Left hindlimb (tissue), 1 donor: ENCODE measurements around the gene CENPT.
A peak's percentile ranks its signal among the peaks of the same experiment; 100 is the strongest.
"Not testable (repeated sequence)": the region's sequence is repeated elsewhere in the genome, so short reads cannot be mapped to it uniquely, and the experiment has no call there.

Experiments used
- DNase-seq: peaks from one replicate; pipeline ENCODE4 v3.0.0-alpha.2; 2018

Gene CENPT

GRCh38 chr16:67846320-67847063, 1.0 kb downstream of the CENPT start, which contains the start of gene NUTF2:
NUTF2 (plus strand) TSS chr16:67846933; CDS start chr16:67865131, 18,198 bp downstream.
- DNase-seq = peak; percentile 98

DNA sequence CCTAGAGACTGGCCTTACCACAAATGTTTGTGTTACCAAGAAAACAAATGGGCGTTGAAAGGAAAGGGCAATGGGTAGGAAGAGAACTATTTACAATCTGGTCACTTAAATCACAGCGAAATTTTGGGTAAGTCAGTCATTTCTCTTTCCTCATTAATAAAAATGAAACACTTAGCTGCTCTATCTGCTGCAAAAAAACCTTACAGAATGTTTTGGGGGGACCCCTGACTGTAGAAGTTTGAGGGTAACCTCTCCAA, 1.5 kb downstream of the CENPT start:
- no peak for DNase-seq

DNA sequence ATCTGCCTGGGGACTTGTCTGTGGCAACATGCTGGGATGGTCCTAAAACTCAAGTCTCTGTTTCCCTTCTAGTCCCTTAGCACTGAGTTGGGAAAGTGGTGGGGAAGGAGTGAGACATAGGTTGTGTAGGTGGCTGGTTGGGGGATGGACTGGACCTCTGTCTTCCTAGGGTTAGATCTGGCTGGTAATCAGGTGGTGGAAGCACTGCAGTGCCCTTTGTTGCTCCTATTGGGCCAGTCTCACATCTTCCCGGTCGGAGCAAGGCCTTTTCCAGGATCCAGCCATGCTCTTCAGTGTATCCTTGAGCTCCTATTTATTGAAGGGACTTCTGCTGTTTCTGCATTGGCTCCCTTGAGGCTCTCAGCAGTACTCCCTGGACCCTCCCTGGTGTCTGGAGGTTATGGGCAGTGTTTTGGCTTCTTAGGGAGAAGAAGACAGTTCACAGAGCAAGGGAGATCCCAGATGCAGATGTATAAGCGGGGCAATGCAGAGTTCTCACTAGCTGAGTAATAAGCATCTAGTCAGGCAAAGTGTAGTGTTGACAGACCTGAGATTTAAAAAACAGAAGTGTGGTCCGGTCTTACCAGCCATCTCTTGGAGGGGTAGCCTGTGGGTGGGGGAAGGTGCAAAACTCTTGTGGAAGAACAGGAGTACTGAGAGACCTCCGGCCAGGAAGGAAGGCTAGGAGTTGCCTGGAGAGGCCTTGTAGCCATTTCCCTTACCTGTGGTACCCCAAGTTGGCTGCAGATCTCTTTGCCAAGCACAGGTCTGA, 2.0 kb downstream of the CENPT start:
- no peak for DNase-seq

- DNase-seq = no peak
Observed at GRCh38 chr16:67844497-67844896, 3.0 kb downstream of the CENPT start.

GRCh38 chr16:67843343-67843765, 4.1 kb downstream of the CENPT start:
- no peak for DNase-seq

DNA sequence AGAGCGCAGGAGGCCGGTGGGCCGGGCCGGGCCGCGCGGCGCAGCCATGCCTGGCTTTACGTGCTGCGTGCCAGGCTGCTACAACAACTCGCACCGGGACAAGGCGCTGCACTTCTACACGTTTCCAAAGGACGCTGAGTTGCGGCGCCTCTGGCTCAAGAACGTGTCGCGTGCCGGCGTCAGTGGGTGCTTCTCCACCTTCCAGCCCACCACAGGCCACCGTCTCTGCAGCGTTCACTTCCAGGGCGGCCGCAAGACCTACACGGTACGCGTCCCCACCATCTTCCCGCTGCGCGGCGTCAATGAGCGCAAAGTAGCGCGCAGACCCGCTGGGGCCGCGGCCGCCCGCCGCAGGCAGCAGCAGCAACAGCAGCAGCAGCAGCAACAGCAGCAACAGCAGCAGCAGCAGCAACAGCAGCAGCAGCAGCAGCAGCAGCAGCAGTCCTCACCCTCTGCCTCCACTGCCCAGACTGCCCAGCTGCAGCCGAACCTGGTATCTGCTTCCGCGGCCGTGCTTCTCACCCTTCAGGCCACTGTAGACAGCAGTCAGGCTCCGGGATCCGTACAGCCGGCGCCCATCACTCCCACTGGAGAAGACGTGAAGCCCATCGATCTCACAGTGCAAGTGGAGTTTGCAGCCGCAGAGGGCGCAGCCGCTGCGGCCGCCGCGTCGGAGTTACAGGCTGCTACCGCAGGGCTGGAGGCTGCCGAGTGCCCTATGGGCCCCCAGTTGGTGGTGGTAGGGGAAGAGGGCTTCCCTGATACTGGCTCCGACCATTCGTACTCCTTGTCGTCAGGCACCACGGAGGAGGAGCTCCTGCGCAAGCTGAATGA, 4.8 kb downstream of the CENPT start:
- DNase-seq = peak; percentile 53

DNA sequence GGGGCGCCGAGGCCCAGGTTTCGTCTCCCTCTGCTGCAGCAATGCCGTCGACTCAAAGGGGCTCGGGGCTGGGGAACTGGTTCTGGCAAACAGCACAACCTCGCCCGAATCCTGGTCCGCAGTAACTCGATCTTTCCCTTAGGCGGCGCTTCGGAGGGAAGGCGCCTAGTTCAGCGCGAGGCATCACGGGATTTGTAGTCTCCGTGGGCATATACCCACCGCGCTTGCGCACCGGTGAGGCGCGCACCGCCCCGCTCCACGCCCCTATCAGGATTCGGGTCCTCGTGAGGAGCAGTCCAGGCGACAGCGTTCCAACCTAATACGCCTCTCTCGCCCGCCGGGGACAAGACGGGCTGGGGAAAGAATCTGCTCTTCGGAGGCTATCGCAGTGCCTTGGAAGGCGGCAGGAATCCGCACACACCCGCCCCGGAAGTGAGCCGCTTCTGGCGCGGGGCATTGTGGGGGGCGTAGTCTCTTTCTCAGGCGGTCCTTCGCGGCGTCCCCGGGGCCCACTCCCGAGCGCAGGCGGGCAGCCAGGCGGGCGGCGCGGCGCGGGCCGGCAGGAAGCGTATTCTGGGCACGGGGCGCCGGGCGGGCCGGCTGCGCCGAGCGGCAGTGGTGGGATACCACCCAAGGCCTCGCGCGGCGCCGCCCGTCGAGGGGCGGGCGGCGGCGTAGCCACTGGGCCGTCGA, 5.5 kb downstream of the CENPT start, which contains the start of gene THAP11:
TSS of gene THAP11 (plus strand) at position 505 of the 693 bp plus-strand sequence. CDS start 235 bp downstream, outside the sequence.
- DNase-seq = peak; percentile 95

- DNase-seq = no peak
Observed at GRCh38 chr16:67841198-67841815, 6.2 kb downstream of the CENPT start.

DNA sequence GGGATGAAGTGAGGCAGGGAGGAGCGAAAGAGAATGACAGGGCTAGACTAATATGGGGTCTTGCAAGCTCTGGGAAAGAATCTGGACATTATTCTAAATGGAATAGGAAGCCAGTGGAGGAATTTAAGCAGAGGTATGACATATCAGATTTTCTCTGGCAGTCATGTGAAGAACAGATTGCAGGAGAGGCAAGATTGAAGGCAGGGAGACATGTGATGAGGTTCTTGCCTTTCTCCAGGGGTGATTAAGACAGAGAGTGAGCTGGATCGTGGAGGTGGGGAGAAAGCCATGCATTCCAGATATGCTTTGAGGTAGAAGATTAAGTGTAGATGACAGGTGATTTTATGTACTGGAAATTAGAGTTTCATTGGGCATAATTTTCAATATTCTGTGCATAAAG, 9.7 kb downstream of the CENPT start:
- no peak for DNase-seq

GRCh38 chr16:67837190-67837589, 10.3 kb downstream of the CENPT start:
- not testable (repeated sequence) for DNase-seq

GRCh38 chr16:67834242-67834614, 13.3 kb downstream of the CENPT start:
- DNase-seq = no peak

DNA sequence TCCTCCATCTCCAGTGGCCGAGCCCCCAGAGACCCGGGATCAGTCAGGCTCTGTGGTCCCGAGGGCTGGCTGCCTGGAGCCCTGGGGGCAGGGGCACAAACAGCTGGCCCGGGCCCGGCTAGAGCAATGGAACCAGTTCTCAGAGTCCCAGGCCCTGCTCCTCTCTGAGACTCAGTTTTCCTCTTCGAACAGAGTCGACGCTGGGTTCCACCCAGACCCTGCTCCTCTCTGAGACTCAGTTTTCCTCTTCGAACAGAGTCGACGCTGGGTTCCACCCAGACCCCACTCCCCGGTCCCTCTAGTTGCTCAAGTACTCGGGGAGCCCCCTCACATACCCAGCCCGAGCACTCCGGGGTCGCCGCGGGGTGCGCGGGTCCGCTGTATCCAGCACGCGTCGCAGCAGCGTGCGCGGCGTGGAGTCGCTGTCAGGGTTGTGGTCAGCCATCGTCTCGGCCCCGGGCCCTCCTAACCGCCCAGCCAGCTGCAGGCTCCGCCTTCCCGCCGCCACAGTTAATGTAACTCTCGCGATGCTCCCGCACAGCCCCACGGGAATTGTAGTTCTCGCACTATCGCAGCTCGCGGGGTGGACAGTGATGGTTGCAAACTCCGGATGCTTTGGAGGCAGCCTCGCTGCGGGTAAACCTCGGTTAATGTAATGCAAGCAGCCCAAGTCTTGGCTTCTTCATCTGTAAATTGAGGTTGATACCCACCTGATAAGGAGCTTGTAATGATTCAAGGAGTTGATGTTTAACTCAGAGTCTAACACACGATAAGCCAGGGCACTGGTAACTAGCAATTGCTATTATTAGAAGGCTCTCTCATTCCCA, 13.9 kb downstream of the CENPT start:
- peak; percentile 95 for DNase-seq

DNA sequence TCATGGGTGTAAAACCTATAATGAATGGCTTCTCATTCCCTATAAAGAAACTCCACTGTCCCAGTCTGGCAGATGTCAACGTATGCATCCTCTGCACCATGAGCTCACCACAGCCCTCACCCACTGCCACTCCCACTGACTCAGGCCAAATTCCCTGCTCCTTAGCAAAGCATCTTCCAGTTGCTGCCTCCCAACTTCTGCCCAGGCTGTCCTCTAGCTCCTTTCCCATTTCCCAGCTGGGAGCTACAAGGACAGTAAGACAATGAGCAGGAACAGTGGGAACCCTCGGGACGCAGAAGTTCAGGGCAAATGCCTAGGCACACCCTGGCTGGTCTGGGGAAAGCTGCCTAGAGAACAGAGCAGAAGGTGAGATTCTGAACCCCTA, 14.5 kb downstream of the CENPT start:
- no peak for DNase-seq

DNA sequence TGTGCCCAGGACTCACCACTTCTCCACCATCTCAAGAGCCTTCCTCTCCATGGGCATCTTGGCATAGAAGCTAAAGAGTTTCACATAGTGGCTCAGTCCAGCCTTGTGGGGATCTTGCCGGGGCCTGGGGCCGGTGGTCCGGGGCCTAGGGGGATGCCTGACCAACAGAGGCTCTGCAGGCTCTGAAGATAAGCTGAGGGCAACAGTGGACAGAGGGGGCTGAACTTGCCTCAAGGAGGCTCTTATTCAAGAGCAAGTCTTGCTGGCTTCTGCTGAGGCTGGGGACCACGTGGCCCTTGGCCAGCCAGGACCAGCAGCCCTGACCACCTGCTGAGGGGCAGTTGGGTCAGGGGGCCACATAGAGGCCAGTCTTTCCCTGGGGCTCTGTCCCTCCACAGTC, 18.8 kb downstream of the CENPT start:
- no peak for DNase-seq

DNA sequence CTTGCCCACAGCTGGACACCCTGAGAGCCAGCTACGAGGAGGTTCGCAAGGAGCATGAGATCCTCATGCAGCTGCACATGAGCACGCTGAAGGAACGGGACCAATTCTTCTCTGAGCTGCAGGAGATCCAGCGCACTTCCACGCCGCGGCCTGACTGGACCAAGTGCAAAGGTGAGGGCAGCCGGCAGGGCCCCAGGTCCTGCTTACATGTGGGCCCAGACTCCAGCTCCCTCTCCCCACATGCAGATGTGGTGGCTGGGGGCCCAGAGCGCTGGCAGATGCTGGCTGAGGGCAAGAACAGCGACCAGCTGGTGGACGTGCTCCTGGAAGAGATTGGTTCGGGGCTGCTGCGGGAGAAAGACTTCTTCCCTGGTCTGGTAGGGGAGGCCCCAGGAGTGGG, 21.6 kb downstream of the CENPT start:
- DNase-seq = no peak

- DNase-seq = no peak
Observed at GRCh38 chr16:67825119-67825518, 22.4 kb downstream of the CENPT start.

DNA sequence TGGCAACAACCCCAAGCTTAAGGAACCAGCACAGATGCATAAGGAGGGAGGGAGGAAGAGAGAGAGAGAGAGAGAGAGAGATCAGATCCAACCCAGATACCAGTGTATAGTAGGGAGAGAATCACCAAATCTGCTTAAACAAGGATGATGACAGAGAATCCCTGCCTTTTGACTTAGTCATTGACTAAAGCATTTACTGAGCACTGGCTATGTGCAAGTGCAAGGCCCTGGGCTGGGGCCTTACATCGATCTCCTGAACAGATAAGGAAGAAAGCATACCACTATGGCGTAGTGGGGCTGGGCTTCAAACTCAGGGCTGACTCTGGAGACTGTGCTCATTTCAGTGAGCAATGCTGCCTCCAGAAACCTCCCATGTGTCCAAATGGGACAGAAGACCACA, 25.0 kb downstream of the CENPT start:
- DNase-seq = no peak

DNA sequence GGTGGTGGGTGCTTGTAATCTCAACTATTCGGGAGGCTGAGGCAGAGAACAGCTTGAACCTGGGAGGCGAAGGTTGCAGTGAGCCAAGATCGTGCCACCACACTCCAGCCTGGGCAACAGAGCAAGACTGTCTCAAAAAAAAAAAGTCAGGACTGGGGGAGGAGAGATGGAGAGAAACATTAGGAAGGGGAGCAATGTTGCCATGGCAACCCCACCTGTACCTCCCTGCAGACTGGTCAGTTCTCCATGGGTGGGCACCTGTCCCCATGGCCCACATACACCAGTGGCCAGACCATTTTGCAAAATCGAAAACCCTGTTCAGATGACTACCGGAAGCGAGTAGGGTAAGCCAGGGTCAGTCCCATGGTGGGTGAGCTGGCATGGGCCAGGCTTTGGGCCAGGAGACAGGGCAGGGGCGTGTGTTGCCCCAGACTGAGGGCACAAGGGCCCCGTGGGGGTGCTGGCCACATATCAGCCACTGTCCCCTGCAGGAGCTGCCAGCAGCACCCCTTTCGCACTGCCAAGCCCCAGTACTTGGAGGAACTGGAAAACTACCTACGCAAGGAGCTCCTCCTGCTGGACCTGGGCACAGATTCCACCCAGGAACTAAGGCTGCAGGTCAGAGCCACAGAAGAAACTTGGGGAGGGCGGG, 26.8 kb downstream of the CENPT start:
- no peak for DNase-seq

- no peak for DNase-seq
Observed at GRCh38 chr16:67814567-67814966, 32.9 kb downstream of the CENPT start.

DNA sequence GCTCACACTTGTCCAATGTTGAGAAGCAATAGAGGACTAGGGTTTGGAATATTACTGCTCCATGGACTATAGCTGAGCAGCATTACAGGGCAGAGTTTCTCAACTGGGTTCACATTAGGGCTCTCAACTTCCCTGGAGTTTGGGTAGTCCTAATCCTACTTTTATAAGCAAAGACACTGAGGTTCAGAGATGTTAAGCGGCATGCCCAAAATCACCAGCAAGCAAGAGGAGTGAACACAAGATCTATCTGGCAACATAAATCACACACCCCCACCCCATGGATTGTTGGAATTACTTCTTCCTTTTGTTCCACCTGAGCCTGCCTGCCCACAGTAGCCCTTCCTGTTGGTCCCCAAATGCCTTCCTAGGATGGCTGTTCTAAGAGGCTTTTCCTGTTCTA, 35.6 kb downstream of the CENPT start:
- DNase-seq = no peak

- no peak for DNase-seq
Observed at GRCh38 chr16:67807148-67807682, 40.3 kb downstream of the CENPT start.
